Panc1 (cell line): ENCODE measurements around the gene PCDH8.

ENCODE experiments used
- CTCF ChIP-seq: fragments of 450-650 bp; IDR thresholded peaks from 2 replicates; pipeline ENCODE4 v1.5.1; 2017; ENCODE audit warnings: mild to moderate bottlenecking
- POLR2AphosphoS5 ChIP-seq: IDR thresholded peaks from 2 replicates; pipeline ENCODE4 v1.6.1; 2012; ENCODE audit warnings: mild to moderate bottlenecking, low read depth, low read length, moderate library complexity
- TCF7L2 ChIP-seq: IDR thresholded peaks from 2 replicates; pipeline ENCODE4 v1.6.1; 2011; ENCODE audit warnings: mild to moderate bottlenecking, low read depth, low read length, inconsistent platforms

- TF ChIP-seq CTCF = no peak
- TF ChIP-seq TCF7L2 = no peak
- TF ChIP-seq POLR2AphosphoS5 = no peak
These were observed 20.6 kb upstream of the PCDH8 start for GRCh38 chr13:52869050-52869449.
